NCI-H510A (cell line): ENCODE results near the gene BTC.
"Not testable (repeated sequence)": the region's sequence is repeated elsewhere in the genome, so short reads cannot be mapped to it uniquely, and the experiment has no call there.

Source experiments
- DNase-seq: peaks from one replicate; lab custom pipeline; 2025; lab: John Stamatoyannopoulos, UW

Gene BTC, protein sequence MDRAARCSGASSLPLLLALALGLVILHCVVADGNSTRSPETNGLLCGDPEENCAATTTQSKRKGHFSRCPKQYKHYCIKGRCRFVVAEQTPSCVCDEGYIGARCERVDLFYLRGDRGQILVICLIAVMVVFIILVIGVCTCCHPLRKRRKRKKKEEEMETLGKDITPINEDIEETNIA

DNA sequence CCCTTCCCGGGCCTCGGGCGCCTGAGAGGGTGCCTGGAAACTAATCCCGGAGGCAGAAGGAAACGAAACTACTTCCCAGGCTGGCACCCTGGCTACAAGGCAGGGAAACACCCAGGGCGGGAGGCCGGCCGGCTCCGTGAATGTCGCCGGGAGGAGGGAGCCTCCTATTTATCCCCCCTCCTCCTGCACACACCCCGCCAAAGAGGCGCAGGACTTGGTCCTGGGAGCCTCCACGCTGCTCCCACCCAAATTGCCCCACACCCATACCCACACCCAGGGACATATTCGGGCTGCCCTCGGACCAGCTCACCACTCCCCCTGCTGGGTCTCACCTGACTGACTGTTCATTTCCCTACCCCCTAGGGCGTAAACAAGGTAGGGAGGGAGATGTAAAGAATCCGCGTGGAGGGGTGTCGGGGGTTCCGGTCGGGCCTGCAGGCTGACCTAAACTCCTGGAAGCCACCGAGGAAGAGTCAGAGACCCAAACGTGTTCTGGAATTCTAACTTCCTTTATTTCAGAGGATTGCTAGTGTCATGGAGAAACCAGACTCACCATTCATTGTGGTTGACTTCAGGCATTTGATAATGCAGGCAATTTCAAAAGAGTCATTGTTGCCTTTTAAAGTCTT, at the start of gene BTC:
TSS of gene BTC (minus strand) at position 142 of the 629 bp plus-strand sequence. CDS start 198 bp downstream, outside the sequence.
- peak; percentile 68 for DNase-seq

DNA sequence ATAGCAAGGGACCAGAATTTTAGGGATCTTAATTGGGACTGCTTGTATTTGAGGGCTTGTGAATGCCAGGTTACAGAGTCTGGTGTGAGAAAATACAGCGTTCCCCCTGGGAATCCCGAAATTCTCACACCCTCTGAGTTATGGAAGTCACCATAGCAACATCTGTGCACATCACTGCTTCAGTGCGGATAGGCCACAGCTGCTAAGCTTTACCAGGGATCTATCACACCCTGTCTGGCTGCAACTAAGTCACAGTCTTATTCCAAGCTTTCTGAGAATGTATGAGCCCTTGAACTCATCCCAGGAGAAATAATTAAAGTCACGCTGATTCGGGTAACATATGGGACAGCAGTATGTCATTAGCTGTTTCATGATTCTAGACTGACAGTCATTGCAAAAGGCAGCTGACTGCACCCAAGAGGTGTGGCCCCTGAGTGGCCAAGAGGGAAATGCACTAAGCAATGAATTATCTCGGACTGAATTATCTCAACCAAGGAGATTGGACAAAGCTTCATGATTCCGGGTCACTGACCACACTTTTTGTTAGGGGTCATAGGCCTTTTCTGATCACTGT, 46.7 kb upstream of the BTC start:
- no peak for DNase-seq

DNA sequence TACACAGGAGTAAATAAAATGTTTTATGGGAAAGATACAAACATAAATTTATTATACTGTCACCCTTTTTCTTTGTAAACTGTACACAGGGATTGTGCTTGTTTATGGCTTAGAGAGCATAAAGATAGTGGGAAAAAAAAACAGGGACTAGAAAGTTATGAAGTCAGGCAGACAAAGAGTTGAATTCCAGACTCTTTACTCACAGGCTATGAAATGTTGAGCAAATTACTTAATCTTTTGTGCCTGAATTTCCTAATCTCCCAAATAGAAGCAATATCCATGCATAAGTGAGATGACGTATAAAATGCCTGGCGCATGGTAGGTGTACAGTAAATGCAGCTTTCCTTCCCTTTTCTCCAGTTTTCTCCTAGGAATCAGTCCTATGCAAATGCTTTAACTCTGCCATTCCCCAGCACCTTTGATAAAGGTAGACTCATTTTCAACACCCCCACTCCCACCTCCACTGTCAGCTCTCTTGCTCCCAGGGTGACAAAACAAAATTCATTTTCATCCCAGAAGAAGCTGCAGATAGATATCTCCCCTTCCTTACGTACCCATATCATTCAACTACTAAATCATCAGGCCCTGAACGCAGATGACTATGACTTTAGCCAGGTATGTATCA, 44.5 kb upstream of the BTC start:
- DNase-seq = no peak

DNA sequence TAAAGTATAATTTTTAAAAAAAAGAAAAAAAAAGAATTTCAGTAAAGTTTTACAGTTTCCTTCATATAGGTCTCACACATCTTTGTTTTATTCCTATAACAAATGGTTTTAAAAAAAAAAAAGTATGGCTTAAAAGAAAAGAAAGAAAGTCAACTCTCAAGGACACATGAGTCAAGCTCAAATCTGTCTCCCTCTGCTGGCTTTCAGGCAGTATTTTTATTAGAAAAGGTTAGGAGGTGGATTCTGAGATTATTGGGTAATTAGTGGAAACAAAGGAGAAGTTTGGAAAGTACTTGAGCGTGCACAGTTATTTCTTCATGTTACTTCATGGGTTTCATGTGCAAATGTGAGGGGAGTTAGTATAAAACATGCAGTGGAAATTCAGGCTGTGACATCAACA, 36.6 kb upstream of the BTC start:
- DNase-seq = no peak

DNA sequence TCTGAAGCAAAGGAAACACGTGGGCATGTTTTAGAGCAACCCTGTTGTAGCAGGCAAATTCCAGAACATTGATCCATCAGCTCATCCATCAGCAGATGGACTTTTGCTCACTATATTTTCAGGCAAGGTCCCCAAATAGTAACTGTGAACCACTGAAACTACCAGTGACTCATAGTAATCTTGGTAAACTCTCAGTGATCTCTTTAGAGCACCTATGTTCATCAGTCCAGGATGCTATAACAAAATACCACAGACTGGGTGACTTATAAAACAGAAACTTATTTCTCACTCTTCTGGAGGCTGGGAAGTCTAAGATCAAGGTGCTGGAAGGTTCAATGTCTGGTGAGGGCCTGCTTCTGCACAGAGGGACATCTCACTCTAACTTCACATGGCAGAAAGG, 28.9 kb upstream of the BTC start:
- DNase-seq = no peak

DNA sequence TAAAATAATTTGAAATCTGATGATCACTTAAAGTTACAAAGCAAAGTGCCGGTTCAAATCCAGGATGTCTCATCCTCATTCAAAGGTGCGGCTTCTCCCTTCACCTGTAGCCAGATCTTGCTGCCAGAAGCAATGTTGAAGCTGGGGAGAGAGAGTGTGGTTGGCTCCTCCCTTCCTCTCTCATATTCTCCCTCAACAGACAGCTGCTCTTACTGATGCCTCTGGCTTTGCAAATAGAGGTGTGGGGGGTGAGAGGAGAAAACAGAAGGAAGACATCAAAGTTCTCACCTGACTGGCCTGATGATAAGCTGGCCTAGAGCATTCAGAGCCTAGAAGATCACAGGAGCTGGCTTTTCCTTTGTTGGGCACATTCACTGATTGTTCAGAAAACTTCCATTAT, 28.3 kb upstream of the BTC start:
- DNase-seq = peak; percentile 6

DNA sequence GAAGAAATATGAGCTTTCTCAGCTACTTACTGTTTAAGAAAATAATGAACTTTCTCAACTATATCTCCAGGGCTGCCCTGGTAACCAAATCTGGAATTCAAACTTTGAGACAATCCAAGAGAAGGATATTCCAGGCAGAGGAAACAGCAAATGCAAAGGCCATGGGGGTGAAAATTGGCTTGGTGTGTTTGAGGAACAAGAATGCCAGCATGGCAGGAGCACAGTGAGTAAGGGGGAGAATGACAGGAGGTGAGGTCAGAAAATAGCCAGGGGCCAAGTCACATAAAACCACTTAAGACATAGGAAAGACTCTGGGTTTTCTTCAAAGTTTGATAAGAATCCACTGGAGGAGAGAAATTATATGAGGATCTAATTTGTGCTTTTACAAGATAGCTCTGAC, 27.2 kb upstream of the BTC start:
- DNase-seq = no peak

DNA sequence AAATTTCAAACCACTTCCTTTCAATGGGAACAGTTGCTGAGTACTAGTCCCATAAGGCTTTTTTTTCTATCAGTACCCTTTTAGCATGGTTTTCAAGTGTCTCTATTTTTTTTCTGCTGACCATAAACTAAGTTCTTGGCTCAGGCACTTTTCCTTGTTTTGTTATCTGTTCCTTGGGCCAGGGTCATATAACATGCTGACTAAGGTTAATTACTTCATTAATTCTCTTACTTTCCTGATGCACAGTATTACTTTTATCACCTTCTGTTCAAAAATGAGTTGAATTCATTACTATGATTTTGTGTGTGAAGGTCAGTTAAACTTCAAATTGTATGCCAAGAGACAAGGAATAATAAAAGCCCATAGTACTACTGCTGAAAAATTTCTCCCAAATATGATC, 19.7 kb upstream of the BTC start:
- no peak for DNase-seq

DNA sequence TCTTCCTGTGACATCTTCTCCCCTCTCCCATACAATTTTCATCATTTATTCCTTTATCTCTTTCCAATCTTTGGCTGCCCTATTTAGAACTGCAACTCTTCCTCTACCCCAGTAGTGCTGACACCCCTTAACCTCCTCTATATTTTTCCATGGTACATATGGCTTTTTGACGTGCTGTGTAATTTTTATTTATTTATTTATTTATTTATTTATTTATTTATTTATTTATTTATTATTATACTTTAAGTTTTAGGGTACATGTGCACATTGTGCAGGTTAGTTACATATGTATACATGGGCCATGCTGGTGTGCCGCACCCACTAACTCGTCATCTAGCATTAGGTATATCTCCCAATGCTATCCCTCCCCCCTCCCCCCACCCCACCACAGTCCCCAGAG, 17.7 kb upstream of the BTC start:
- DNase-seq = not testable (repeated sequence)

DNA sequence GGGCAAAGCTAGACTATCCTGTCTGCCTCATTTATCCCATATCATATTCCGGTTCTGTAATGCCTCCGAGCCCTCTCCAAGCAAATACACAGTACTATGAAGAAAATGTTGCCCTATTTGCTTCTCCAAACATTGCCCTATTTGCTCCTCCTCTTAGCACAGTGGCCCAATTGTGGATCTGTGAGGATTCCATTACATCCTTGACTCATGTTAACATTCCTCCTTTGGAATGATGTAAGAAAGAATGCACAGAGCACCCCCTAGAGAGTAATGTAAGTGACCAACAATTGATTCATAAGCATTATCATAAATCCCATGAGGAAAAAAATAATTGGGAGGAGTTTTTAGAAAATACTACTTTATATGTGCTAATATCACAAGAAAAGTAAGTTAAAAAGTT, 11.3 kb upstream of the BTC start:
- DNase-seq = no peak

DNA sequence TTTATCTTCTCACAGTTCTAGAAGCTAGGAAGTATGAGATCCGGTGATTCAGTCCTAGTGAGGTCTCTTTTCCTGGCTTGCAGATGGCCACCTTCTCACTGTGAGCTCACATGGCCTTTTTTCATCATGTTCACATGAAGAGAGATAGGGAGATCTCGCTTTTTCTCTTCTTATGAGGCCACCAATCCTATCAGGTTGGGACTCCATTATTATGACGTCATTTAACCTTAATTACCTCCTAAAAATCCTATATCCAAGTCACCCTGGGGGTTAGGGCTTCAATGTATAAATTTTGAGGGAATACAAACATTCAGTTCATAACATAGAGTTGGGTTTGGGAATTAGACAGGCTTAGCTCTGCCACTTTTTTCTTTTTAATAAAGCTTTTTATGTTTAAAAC, 6.0 kb upstream of the BTC start:
- no peak for DNase-seq

DNA sequence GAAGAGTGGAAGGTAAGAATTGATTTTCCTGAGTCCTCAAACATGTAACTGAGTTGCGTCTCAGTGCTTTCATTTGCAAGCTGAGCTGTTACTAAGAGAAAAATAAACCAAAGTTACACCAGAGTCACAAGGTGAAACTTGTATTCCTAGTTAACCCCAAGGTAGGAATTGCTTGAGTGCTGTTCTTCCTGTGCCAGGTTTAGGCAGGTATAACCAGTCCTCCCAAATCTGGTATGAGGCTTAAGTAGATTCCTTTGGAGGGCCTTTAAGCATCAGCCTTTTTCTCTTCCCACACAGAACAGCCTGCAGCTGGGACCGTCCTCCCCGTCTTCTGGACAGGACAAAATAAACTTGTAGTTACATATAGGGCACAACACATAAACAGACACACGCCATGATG, 2.3 kb upstream of the BTC start:
- no peak for DNase-seq

DNA sequence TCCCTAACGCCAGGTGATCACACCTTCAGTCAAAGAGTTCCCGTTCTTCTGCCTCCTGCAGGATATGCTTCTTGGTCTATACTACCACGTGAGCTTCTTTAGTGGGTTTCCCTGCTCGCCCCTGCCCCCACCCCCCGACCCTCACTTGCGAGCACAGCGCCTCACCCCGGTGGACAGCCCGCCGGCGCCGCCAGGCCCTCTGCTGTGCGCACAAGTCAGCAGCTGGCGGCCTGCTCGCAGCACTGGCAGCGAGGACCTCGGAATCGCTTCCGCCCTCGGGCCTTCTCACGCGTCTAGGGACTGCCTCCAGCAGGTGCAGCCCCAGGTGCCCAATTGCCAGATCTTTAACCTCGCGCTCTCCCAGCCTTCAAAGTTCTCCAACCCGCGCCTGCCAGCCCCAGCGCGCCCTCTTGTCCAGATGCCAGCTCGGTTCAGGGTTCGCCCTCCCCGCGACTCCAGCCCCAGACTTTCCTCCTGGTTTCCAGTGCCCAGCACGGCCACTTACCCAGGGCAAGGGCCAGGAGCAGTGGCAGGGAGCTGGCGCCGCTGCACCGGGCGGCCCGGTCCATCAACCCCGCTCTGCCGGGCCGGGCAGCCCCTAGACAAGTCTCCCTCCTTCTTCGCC, 454 bp downstream of the BTC start:
- DNase-seq = peak; percentile 90

DNA sequence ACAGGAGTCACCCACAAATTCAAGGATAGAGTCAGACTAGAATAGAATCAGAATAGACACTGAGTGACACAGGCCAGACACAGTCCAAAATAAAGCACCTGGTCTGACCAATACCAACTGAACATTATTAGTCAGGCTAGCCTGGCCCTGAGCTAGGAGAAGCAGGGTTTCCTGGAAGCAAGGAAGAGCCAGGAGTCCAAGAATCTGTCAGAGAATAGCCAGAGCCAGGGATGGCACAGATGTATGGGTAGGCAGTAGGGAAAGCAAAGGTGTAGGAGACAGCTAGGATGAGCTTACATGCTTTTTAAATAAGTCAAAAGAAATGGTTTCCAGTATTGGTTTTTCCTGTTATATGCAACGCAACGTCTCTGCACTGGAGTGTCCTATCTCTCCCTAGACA, 3.7 kb downstream of the BTC start:
- no peak for DNase-seq

DNA sequence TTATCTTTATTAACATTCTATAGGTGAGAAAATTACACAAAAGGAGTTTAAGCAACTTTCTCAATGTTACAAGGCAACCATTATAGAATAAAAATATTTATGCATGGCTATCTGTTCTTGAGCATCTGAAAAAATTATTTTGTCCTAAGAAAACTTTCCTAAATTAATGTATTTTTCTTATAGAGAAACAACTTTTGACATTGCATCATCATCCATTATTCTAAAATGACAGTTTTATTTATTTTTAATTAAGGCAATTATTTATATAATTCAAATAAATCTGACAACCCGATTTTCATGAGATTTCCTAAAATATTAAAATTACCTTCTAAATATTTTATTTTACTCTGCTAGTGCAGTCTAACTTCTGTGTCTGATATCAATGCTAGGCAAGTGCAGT, 4.8 kb downstream of the BTC start:
- no peak for DNase-seq

DNA sequence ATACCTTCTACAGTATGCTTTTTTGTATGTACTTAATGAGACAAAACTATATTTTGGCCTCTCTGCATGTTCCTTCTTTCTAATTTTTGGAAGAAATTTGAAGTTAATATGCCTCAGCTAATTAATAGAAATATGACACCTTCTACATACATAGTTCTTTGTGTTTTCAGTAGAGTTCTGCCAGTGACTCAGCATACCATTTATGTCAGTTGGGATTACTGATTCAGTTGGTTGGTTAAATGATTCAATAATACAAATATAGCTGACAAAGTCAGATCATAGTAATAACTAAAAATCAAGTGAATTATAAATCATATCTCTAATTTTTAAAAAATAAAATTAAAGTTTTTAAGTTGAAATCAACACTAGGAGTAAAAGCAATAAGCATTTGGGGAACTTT, 16.8 kb downstream of the BTC start:
- DNase-seq = no peak

DNA sequence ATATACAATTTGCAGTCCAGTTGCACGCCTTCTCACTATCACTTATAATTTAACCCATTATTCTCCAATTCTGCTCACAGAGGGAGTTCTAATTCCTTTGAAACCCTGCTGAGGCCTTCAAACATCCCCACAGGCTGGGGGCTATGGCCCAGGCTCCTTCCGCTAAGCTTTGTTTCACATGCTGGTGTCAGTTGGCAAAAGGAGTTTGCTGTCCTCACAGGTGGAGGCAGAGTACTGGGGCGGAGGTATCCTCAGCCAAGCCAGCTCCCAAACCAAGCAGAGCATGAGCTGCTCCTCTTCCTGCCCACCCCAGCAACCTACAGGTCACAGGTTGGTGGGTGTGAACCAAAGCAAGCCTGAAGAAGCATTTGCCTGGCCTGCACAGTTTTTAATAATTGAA, 21.5 kb downstream of the BTC start:
- no peak for DNase-seq

DNA sequence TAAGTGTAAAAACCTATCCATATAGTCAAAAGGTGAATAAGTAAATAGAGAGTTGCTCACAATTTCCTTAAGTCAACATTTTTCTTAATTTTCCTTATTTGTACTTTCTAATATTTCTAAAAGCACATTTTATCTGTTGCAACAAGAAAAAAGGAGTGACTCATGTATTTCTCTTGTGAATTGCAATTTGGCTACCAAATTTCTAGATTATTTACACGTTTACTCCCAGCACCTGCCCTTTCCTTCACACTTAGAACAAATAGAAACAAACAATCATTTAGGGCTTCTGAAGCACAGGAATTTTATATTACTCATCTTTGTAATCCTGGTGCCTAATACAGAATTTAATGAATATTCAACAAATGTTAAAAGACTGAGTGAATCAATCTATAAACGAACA, 22.2 kb downstream of the BTC start:
- no peak for DNase-seq

DNA sequence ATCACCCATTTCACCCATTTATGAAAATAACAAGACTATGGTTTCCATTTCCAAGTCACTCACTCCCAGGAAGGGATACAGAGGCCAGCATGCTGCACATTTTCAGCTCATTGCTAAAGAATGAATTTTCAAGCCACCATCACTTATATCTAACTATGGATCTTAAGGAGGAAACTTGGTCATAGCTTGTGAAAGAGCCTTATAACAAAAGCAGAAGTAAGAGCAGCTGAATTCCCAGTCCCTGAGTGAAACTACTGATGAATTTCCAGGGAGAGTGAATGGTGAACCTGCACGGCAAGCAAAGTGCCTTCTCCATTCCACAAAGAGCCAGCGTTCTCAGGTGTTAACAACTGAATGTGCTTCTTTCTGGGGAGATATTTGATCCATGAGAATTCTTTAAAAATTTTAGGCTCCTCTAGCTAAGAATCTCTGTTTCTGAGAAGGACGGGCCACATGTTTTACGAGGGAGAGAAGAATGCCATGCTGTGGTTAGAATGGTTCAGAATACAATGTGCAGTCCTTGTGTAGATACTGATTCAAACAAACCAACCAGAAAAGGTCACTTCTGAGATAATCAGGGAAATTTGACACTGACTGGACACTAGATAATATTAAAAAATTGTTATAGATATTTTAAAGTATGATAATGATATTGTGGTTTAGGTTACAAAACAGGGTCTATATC, 24.0 kb downstream of the BTC start:
- no peak for DNase-seq

DNA sequence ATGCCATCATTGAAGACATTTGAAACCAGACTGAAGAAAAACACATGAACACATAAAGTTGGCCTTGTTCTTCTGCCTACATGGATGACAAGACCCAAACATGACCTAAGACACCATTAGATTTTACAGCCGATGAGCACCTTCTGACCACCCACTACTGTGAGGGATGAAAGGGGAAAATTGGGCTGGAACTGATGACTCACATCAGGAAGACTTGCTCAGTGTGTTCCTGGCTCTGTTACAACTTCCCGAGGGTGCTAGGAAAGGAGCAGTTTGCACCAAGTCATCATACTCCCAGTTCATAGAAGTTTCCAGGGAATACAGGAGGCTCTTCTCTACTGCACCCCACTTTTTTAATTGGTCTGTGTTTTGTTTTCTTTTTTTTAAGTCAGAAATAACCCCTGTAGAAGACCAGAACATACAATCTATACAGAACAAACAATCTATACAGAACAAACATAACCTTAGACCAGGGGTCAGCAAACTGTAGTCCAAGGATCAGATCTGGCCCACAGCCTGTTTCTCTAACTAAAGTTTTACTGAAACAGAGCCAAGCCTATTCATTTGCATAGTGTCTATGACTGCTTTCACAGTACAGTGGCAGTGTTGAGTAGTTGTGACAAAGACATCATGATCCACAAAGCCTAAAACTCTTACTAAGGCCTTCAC, 25.3 kb downstream of the BTC start:
- no peak for DNase-seq

DNA sequence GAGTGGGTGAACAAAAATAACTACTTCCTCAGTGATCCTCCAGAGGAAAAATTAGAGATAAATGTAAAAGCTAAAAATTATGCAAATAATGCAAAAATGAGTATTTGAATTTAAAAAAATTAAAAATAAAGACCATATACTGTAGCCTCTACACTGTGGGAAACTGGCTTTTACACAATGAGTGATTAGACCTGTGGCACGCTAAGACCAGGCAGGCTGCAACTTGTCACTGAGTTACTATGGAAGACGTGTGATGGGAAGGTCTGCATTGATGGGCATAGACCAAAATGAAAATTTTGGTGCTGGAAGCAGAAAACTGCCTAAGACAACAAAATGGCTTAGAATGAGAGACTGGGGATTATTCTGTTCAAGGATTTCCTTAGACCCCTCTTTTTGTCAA, 30.2 kb downstream of the BTC start:
- DNase-seq = no peak
